Measurements from ENCODE around the gene TJAP1.

The TJAP1 gene

DNA sequence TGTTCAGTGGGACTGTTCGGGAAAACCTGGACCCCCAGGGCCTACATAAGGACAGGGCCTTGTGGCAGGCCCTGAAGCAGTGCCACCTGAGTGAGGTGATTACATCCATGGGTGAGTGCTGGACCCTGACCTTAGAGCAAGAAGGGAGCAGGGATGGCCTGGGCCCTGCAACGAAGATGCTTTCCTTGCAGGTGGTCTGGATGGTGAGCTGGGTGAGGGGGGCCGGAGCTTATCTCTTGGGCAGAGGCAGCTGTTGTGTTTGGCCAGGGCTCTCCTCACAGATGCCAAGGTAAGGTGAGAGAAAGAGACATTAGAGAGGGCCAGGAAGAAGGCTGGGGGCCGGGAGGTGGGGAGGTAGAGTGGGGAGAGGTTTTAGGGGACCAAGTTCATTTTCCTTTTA, 28.5 kb upstream of the TJAP1 start:
- Histone ChIP-seq H3K27ac (ENCODE audit: low read length) (no peak overlapping the region), H3K9ac (ENCODE audit: low read length) (no peak overlapping the region), H3K4me1 (ENCODE audit: low read length) (no peaks in the 10 kb centered on the region), H3K27me3 (ENCODE audit: low read depth, low read length) (no peaks in the 10 kb centered on the region), H3K36me3 (replicated peaks; ENCODE audit: low read depth, low read length) (peaks cover 32% of the 10 kb centered on the region), H3K4me2 (ENCODE audit: low read length) (no peak overlapping the region), H3K9me3 (ENCODE audit: insufficient read depth, low read length) (no peaks in the 10 kb centered on the region), H2AFZ (ENCODE audit: low read depth, low read length) (no peak overlapping the region), H4K20me1 (ENCODE audit: insufficient read depth, low read length) (no peaks in the 10 kb centered on the region), H3K4me3 (ENCODE audit: low read length) (no peak overlapping the region), H3K79me2 (ENCODE audit: low read length) (no peaks in the 10 kb centered on the region)
- TF ChIP-seq, protein P1, sequence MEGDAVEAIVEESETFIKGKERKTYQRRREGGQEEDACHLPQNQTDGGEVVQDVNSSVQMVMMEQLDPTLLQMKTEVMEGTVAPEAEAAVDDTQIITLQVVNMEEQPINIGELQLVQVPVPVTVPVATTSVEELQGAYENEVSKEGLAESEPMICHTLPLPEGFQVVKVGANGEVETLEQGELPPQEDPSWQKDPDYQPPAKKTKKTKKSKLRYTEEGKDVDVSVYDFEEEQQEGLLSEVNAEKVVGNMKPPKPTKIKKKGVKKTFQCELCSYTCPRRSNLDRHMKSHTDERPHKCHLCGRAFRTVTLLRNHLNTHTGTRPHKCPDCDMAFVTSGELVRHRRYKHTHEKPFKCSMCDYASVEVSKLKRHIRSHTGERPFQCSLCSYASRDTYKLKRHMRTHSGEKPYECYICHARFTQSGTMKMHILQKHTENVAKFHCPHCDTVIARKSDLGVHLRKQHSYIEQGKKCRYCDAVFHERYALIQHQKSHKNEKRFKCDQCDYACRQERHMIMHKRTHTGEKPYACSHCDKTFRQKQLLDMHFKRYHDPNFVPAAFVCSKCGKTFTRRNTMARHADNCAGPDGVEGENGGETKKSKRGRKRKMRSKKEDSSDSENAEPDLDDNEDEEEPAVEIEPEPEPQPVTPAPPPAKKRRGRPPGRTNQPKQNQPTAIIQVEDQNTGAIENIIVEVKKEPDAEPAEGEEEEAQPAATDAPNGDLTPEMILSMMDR (IDR thresholded peaks at IDR 0.05; ENCODE audit: low read depth, low read length), result no peak
- TF ChIP-seq EZH2phosphoT487 (IDR thresholded peaks at IDR 0.05; ENCODE audit: low read depth), result no peak

GRCh38 chr6:43450699-43451131, 26.7 kb upstream of the TJAP1 start:
- Histone ChIP-seq H3K79me2 (ENCODE audit: low read length) (no peaks in the 10 kb centered on the region), H2AFZ (ENCODE audit: low read depth, low read length) (no peak overlapping the region), H4K20me1 (ENCODE audit: insufficient read depth, low read length) (no peaks in the 10 kb centered on the region), H3K27me3 (ENCODE audit: low read depth, low read length) (no peaks in the 10 kb centered on the region), H3K36me3 (replicated peaks; ENCODE audit: low read depth, low read length) (peaks cover 29% of the 10 kb centered on the region), H3K4me3 (ENCODE audit: low read length) (no peak overlapping the region), H3K9me3 (ENCODE audit: insufficient read depth, low read length) (no peaks in the 10 kb centered on the region), H3K27ac (ENCODE audit: low read length) (no peak overlapping the region), H3K9ac (ENCODE audit: low read length) (no peak overlapping the region), H3K4me2 (ENCODE audit: low read length) (no peak overlapping the region), H3K4me1 (ENCODE audit: low read length) (no peaks in the 10 kb centered on the region)
- TF ChIP-seq EZH2phosphoT487 (IDR thresholded peaks at IDR 0.05; ENCODE audit: low read depth), result no peak
- TF ChIP-seq, protein P1 (IDR thresholded peaks at IDR 0.05; ENCODE audit: low read depth, low read length), result no peak

DNA sequence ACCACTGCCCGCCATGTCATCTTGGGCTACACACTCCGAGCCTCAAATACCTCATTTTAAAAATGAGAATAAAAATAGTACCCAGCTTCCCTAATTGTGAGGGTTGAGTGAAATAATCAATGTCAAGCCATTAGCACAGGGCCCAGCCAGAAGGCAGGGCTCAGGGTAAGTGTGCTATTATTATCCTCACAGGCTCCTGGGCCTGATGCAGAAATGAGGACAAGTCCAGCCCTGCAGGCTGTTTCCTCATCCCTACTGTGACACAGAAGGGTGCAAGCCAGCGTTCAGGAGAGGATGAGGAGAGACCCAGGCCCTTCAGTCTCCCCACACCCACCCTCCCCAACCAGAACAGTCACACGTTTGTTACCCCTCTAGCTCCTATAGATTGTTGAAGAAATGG, 26.0 kb upstream of the TJAP1 start:
- Histone ChIP-seq H3K4me2 (ENCODE audit: low read length) (no peak overlapping the region), H3K27ac (ENCODE audit: low read length) (no peak overlapping the region), H3K79me2 (ENCODE audit: low read length) (no peaks in the 10 kb centered on the region), H3K9me3 (ENCODE audit: insufficient read depth, low read length) (no peaks in the 10 kb centered on the region), H3K36me3 (replicated peaks; ENCODE audit: low read depth, low read length) (peaks cover 29% of the 10 kb centered on the region), H3K27me3 (ENCODE audit: low read depth, low read length) (no peaks in the 10 kb centered on the region), H4K20me1 (ENCODE audit: insufficient read depth, low read length) (no peaks in the 10 kb centered on the region), H2AFZ (ENCODE audit: low read depth, low read length) (no peak overlapping the region), H3K9ac (ENCODE audit: low read length) (no peak overlapping the region), H3K4me3 (ENCODE audit: low read length) (no peak overlapping the region), H3K4me1 (ENCODE audit: low read length) (no peaks in the 10 kb centered on the region)
- TF ChIP-seq, protein P1 (IDR thresholded peaks at IDR 0.05; ENCODE audit: low read depth, low read length), result no peak
- TF ChIP-seq EZH2phosphoT487 (IDR thresholded peaks at IDR 0.05; ENCODE audit: low read depth), result no peak

GRCh38 chr6:43451939-43452338, 25.4 kb upstream of the TJAP1 start:
- Histone ChIP-seq H3K27ac (ENCODE audit: low read length) (no peak overlapping the region), H3K4me1 (ENCODE audit: low read length) (no peaks in the 10 kb centered on the region), H3K79me2 (ENCODE audit: low read length) (no peaks in the 10 kb centered on the region), H3K9ac (ENCODE audit: low read length) (no peak overlapping the region), H3K36me3 (replicated peaks; ENCODE audit: low read depth, low read length) (peaks cover 29% of the 10 kb centered on the region), H3K9me3 (ENCODE audit: insufficient read depth, low read length) (no peaks in the 10 kb centered on the region), H3K27me3 (ENCODE audit: low read depth, low read length) (no peaks in the 10 kb centered on the region), H3K4me2 (ENCODE audit: low read length) (no peak overlapping the region), H3K4me3 (ENCODE audit: low read length) (no peak overlapping the region), H2AFZ (ENCODE audit: low read depth, low read length) (no peak overlapping the region), H4K20me1 (ENCODE audit: insufficient read depth, low read length) (no peaks in the 10 kb centered on the region)
- no peak for TF ChIP-seq EZH2phosphoT487 (IDR thresholded peaks at IDR 0.05; ENCODE audit: low read depth)
- TF ChIP-seq, protein P1 (IDR thresholded peaks at IDR 0.05; ENCODE audit: low read depth, low read length), result no peak
